Measurements from ENCODE around the gene SERF1A.
"Not testable (repeated sequence)": the region's sequence is repeated elsewhere in the genome, so short reads cannot be mapped to it uniquely, and the experiment has no call there.

DNA sequence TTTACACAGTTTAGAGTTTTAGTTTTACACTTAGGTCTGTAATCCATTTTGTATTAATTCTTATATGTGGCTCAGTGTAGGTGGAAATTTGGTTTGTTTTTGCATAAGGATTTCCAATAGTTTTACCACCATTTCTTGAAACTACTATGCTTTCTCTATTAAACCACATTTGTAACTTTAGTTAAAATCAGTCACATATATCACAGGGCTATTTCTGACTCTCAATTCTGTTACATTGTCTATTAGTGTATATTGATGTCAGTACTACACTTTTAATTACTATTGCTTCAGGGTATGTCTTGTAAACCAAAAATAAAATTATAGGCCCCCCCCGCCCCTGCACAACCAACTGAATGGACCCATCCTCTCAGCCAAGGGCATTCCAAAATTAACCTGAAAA is 32.1 kb downstream of the SERF1A start:
- TF ChIP-seq, protein P1, sequence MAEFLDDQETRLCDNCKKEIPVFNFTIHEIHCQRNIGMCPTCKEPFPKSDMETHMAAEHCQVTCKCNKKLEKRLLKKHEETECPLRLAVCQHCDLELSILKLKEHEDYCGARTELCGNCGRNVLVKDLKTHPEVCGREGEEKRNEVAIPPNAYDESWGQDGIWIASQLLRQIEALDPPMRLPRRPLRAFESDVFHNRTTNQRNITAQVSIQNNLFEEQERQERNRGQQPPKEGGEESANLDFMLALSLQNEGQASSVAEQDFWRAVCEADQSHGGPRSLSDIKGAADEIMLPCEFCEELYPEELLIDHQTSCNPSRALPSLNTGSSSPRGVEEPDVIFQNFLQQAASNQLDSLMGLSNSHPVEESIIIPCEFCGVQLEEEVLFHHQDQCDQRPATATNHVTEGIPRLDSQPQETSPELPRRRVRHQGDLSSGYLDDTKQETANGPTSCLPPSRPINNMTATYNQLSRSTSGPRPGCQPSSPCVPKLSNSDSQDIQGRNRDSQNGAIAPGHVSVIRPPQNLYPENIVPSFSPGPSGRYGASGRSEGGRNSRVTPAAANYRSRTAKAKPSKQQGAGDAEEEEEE (CRISPR knock-in tag; IDR thresholded peaks at IDR 0.05; ENCODE audit: borderline replicate concordance): not testable (repeated sequence)
- not testable (repeated sequence) for TF ChIP-seq GATAD2A (CRISPR knock-in tag; IDR thresholded peaks at IDR 0.05); ZBTB7A (CRISPR knock-in tag; IDR thresholded peaks at IDR 0.05); CHD2 (IDR thresholded peaks at IDR 0.05; ENCODE audit: low read depth, low read length); KDM3A (CRISPR knock-in tag; IDR thresholded peaks at IDR 0.05; ENCODE audit: low read depth); SETDB1 (CRISPR knock-in tag; IDR thresholded peaks at IDR 0.05; ENCODE audit: borderline replicate concordance); ZNF225 (CRISPR knock-in tag; IDR thresholded peaks at IDR 0.05); FOXM1 (CRISPR knock-in tag; IDR thresholded peaks at IDR 0.05); ZZZ3 (CRISPR knock-in tag; IDR thresholded peaks at IDR 0.05; ENCODE audit: borderline replicate concordance)
- TF ChIP-seq, protein P2, sequence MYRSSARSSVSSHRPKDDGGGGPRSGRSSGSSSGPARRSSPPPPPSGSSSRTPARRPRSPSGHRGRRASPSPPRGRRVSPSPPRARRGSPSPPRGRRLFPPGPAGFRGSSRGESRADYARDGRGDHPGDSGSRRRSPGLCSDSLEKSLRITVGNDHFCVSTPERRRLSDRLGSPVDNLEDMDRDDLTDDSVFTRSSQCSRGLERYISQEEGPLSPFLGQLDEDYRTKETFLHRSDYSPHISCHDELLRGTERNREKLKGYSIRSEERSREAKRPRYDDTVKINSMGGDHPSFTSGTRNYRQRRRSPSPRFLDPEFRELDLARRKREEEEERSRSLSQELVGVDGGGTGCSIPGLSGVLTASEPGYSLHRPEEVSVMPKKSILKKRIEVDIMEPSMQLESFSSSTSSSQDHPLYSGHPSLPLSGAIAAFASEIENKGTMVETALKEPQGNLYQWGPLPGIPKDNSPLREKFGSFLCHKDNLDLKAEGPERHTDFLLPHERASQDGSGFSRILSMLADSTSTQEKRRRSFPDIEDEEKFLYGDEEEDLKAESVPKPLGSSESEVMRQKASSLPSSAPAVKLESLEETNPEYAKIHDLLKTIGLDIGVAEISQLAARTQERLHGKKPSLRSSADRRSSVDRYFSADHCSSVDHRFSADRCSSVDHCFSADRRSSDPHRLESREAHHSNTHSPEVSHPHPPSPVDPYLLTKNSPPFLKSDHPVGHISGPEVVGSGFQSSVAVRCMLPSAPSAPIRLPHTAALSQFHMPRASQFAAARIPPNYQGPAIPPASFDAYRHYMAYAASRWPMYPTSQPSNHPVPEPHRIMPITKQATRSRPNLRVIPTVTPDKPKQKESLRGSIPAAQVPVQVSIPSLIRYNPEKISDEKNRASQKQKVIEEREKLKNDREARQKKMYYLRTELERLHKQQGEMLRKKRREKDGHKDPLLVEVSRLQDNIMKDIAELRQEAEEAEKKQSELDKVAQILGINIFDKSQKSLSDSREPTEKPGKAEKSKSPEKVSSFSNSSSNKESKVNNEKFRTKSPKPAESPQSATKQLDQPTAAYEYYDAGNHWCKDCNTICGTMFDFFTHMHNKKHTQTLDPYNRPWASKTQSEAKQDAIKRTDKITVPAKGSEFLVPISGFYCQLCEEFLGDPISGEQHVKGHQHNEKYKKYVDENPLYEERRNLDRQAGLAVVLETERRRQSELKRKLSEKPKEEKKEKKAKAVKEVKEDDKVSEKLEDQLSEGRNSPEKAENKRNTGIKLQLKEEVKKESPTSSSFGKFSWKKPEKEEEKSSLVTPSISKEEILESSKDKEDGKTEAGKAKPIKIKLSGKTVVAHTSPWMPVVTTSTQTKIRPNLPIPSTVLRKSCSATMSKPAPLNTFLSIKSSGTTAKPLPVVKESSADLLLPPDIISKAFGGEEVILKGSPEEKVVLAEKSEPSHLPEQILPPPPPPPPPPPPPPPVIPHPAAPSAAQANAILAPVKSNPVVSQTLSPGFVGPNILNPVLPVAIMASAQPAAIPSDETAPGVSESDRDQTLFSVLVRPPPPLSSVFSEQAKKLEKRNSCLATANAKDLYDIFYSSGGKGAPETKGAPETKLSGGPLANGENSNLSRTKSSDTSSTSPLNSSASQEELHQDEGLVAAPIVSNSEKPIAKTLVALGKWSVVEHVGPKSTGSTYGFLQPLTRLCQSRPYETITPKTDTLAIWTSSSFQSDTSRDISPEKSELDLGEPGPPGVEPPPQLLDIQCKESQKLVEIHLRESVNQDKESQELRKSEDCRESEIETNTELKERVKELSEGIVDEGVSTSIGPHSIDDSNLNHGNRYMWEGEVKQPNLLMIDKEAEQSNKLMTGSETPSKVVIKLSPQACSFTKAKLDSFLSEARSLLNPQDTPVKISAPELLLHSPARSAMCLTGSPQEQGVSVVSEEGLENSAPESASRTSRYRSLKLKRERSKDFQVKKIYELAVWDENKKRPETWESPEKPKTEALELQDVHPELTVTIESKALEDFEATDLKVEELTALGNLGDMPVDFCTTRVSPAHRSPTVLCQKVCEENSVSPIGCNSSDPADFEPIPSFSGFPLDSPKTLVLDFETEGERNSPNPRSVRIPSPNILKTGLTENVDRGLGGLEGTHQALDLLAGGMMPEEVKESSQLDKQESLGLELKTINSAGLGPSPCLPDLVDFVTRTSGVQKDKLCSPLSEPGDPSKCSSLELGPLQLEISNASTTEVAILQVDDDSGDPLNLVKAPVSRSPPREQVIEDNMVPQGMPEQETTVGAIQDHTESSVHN (CRISPR knock-in tag; IDR thresholded peaks at IDR 0.05): not testable (repeated sequence)
- TF ChIP-seq, protein P3, sequence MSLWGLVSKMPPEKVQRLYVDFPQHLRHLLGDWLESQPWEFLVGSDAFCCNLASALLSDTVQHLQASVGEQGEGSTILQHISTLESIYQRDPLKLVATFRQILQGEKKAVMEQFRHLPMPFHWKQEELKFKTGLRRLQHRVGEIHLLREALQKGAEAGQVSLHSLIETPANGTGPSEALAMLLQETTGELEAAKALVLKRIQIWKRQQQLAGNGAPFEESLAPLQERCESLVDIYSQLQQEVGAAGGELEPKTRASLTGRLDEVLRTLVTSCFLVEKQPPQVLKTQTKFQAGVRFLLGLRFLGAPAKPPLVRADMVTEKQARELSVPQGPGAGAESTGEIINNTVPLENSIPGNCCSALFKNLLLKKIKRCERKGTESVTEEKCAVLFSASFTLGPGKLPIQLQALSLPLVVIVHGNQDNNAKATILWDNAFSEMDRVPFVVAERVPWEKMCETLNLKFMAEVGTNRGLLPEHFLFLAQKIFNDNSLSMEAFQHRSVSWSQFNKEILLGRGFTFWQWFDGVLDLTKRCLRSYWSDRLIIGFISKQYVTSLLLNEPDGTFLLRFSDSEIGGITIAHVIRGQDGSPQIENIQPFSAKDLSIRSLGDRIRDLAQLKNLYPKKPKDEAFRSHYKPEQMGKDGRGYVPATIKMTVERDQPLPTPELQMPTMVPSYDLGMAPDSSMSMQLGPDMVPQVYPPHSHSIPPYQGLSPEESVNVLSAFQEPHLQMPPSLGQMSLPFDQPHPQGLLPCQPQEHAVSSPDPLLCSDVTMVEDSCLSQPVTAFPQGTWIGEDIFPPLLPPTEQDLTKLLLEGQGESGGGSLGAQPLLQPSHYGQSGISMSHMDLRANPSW (CRISPR knock-in tag; IDR thresholded peaks at IDR 0.05; ENCODE audit: borderline replicate concordance): not testable (repeated sequence)
- TF ChIP-seq, protein P4, sequence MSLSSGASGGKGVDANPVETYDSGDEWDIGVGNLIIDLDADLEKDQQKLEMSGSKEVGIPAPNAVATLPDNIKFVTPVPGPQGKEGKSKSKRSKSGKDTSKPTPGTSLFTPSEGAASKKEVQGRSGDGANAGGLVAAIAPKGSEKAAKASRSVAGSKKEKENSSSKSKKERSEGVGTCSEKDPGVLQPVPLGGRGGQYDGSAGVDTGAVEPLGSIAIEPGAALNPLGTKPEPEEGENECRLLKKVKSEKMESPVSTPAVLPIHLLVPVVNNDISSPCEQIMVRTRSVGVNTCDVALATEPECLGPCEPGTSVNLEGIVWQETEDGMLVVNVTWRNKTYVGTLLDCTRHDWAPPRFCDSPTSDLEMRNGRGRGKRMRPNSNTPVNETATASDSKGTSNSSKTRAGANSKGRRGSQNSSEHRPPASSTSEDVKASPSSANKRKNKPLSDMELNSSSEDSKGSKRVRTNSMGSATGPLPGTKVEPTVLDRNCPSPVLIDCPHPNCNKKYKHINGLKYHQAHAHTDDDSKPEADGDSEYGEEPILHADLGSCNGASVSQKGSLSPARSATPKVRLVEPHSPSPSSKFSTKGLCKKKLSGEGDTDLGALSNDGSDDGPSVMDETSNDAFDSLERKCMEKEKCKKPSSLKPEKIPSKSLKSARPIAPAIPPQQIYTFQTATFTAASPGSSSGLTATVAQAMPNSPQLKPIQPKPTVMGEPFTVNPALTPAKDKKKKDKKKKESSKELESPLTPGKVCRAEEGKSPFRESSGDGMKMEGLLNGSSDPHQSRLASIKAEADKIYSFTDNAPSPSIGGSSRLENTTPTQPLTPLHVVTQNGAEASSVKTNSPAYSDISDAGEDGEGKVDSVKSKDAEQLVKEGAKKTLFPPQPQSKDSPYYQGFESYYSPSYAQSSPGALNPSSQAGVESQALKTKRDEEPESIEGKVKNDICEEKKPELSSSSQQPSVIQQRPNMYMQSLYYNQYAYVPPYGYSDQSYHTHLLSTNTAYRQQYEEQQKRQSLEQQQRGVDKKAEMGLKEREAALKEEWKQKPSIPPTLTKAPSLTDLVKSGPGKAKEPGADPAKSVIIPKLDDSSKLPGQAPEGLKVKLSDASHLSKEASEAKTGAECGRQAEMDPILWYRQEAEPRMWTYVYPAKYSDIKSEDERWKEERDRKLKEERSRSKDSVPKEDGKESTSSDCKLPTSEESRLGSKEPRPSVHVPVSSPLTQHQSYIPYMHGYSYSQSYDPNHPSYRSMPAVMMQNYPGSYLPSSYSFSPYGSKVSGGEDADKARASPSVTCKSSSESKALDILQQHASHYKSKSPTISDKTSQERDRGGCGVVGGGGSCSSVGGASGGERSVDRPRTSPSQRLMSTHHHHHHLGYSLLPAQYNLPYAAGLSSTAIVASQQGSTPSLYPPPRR (CRISPR knock-in tag; IDR thresholded peaks at IDR 0.05; ENCODE audit: borderline replicate concordance): not testable (repeated sequence)
- TF ChIP-seq, protein P5, sequence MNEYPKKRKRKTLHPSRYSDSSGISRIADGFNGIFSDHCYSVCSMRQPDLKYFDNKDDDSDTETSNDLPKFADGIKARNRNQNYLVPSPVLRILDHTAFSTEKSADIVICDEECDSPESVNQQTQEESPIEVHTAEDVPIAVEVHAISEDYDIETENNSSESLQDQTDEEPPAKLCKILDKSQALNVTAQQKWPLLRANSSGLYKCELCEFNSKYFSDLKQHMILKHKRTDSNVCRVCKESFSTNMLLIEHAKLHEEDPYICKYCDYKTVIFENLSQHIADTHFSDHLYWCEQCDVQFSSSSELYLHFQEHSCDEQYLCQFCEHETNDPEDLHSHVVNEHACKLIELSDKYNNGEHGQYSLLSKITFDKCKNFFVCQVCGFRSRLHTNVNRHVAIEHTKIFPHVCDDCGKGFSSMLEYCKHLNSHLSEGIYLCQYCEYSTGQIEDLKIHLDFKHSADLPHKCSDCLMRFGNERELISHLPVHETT (CRISPR knock-in tag; conservative IDR thresholded peaks at IDR 0.05): not testable (repeated sequence)

All from HepG2 (cell line).